ENCODE measurements around the gene SMIM33.
A peak's percentile ranks its signal among the peaks of the same experiment; 100 is the strongest.

SMIM33 gene

DNA sequence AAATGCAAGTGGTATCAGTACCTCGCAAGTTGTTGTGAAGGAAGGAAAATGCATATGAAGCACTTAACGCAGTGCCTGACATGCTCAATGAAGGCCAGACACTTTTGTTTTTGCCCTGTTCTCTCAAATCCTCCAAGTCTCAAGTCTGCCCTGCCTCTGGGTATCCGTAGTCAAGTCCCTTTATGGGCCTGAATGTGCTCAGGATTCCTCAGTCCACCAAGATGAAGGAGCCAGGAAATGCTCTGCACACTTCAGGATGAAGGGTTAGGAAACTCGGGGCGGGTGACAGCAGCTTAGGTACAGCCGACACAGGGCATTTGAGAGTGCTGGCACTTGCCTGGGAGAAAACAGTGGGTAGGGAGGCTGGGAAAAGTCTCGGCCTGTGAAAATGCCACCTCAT is 9.6 kb upstream of the SMIM33 start:
- DNase-seq (ENCODE audit: low spot score) = no peak
- H3K4me3 ChIP-seq (ENCODE audit: severe bottlenecking) = no peak overlapping the region
- no peaks in the 10 kb centered on the region for H3K27me3 ChIP-seq (ENCODE audit: insufficient read depth, poor library complexity, severe bottlenecking)
- no peak overlapping the region for H3K27ac ChIP-seq (ENCODE audit: poor library complexity, severe bottlenecking)
- H3K9me3 ChIP-seq (ENCODE audit: severe bottlenecking) = no peaks in the 10 kb centered on the region
- ATAC-seq (ENCODE audit: low read depth) = no peak
- H3K4me1 ChIP-seq (ENCODE audit: insufficient read depth, poor library complexity, severe bottlenecking) = peaks cover 3% of the 10 kb centered on the region
- no peaks in the 10 kb centered on the region for H3K36me3 ChIP-seq (ENCODE audit: low read depth)
- TF ChIP-seq, protein P1, sequence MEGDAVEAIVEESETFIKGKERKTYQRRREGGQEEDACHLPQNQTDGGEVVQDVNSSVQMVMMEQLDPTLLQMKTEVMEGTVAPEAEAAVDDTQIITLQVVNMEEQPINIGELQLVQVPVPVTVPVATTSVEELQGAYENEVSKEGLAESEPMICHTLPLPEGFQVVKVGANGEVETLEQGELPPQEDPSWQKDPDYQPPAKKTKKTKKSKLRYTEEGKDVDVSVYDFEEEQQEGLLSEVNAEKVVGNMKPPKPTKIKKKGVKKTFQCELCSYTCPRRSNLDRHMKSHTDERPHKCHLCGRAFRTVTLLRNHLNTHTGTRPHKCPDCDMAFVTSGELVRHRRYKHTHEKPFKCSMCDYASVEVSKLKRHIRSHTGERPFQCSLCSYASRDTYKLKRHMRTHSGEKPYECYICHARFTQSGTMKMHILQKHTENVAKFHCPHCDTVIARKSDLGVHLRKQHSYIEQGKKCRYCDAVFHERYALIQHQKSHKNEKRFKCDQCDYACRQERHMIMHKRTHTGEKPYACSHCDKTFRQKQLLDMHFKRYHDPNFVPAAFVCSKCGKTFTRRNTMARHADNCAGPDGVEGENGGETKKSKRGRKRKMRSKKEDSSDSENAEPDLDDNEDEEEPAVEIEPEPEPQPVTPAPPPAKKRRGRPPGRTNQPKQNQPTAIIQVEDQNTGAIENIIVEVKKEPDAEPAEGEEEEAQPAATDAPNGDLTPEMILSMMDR (IDR thresholded peaks at IDR 0.05; ENCODE audit: poor library complexity, severe bottlenecking) = no peak

DNA sequence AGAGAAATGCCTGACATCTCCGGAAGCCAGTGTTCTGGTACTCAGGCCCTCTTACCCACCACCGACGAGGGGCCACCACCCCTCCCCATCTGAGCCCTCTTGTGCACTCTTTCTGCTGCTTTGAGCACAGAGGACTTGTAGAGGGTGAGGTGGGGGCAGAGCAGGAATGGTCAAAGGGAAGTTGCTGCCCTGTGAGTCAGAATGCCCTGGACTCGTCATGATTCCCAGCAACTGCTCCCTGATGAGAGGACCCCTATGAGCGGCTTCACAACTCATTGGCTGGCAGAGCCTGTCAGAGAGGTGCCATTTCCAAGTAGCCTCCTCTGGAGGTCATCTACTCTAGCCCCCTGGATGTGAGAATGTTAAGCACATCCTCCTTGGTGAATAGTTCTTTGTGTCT is 9.1 kb upstream of the SMIM33 start:
- TF ChIP-seq, protein P1 (IDR thresholded peaks at IDR 0.05; ENCODE audit: poor library complexity, severe bottlenecking) = no peak
- Histone ChIP-seq H3K9me3 (ENCODE audit: severe bottlenecking) (no peaks in the 10 kb centered on the region), H3K4me1 (ENCODE audit: insufficient read depth, poor library complexity, severe bottlenecking) (peaks cover 3% of the 10 kb centered on the region), H3K36me3 (ENCODE audit: low read depth) (no peaks in the 10 kb centered on the region), H3K4me3 (ENCODE audit: severe bottlenecking) (no peak overlapping the region), H3K27me3 (ENCODE audit: insufficient read depth, poor library complexity, severe bottlenecking) (no peaks in the 10 kb centered on the region), H3K27ac (ENCODE audit: poor library complexity, severe bottlenecking) (no peak overlapping the region)
- DNase-seq (ENCODE audit: low spot score) = no peak
- ATAC-seq (ENCODE audit: low read depth) = peak; percentile 44; the same call in 2 of the 3 replicates

DNA sequence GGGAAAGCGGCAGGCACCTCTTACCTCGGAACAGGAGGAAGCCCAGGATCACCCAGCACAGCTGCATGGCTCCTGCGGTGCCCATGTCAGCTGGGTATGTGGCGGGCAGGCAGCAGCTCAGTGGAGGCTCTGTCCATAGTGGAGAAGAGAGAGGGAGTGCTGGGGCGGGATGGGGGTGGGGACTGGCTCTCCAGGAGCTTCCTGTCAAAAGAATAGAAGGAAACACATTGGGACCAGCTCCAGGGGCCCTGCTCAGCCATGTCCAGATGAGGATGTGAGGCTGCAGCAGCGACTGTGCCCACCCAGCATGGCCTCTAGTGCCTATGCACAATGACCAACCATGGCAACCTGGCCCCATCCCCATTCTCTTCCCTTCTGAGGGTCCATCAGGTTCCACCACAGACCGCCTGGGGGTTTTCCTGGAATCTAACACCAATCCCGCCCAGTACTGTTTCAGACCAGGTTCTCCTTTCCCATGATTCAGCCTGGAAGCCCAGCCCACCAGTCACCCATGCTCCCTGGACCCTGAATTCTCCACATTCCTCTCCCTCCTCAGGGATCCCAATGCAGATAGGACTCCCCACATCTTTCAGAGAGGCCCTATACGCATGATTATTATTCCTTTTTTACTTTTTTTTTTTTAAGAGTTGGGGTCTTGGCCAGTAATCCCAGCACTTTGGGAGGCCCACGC is 8.1 kb upstream of the SMIM33 start, which contains the start of gene ECSCR:
Gene ECSCR (minus strand): TSS at position 158 of the 691 bp plus-strand sequence. CDS start 73 bp downstream, at position 85.
- H3K9me3 ChIP-seq (ENCODE audit: severe bottlenecking) = no peaks in the 10 kb centered on the region
- no peak for ATAC-seq (ENCODE audit: low read depth)
- DNase-seq (ENCODE audit: low spot score) = no peak
- no peaks in the 10 kb centered on the region for H3K27me3 ChIP-seq (ENCODE audit: insufficient read depth, poor library complexity, severe bottlenecking)
- no peak within 1 kb of the TSS for H3K27ac ChIP-seq (ENCODE audit: poor library complexity, severe bottlenecking)
- no peak within 1 kb of the TSS for H3K4me3 ChIP-seq (ENCODE audit: severe bottlenecking)
- no peaks in the 10 kb centered on the region for H3K36me3 ChIP-seq (ENCODE audit: low read depth)
- H3K4me1 ChIP-seq (ENCODE audit: insufficient read depth, poor library complexity, severe bottlenecking) = peaks cover 3% of the 10 kb centered on the region
- TF ChIP-seq, protein P1 (IDR thresholded peaks at IDR 0.05; ENCODE audit: poor library complexity, severe bottlenecking) = no peak

DNA sequence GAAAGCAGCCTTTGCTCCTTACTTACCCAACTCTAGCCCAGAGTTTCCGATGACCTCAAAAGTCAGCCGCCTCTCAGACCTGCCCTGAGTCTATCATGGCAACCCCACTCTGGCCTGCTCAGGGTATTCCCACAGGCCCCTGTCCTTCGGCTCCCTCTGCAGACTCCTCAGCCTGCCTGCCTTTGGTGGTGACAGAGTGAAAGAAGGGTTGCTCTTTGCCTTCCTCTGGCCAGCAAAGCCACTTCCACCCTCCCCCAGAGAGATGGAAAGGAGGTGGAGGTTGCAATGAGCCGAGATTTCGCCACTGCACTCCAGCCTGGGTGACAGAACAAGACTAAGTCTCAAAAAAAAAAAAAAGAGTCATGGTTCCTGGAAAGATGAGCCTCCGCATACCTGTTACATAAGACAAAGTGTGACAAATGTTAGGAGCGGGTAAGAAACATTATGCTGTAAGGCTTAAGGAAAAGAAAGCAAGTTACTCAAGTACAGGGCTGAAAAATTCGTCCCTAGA is 2.3 kb upstream of the SMIM33 start:
- TF ChIP-seq, protein P1 (IDR thresholded peaks at IDR 0.05; ENCODE audit: poor library complexity, severe bottlenecking) = peak; percentile 12
- no peak overlapping the region for H3K27ac ChIP-seq (ENCODE audit: poor library complexity, severe bottlenecking)
- no peak for DNase-seq (ENCODE audit: low spot score)
- H3K36me3 ChIP-seq (ENCODE audit: low read depth) = no peaks in the 10 kb centered on the region
- H3K9me3 ChIP-seq (ENCODE audit: severe bottlenecking) = no peaks in the 10 kb centered on the region
- H3K4me3 ChIP-seq (ENCODE audit: severe bottlenecking) = no peak overlapping the region
- no peaks in the 10 kb centered on the region for H3K27me3 ChIP-seq (ENCODE audit: insufficient read depth, poor library complexity, severe bottlenecking)
- H3K4me1 ChIP-seq (ENCODE audit: insufficient read depth, poor library complexity, severe bottlenecking) = peaks cover 3% of the 10 kb centered on the region
- 0 out of 3 replicates have a peak, but pooled peaks have one; percentile 15 for ATAC-seq (ENCODE audit: low read depth)
